COLO829 (cell line): ENCODE data around the gene GRID2IP.
A peak's percentile ranks its signal among the peaks of the same experiment; 100 is the strongest.

Source experiments
- DNase-seq: peaks from one replicate; pipeline ENCODE4 v3.0.0; 2012; ENCODE audit warnings: low spot score

Gene GRID2IP

DNA sequence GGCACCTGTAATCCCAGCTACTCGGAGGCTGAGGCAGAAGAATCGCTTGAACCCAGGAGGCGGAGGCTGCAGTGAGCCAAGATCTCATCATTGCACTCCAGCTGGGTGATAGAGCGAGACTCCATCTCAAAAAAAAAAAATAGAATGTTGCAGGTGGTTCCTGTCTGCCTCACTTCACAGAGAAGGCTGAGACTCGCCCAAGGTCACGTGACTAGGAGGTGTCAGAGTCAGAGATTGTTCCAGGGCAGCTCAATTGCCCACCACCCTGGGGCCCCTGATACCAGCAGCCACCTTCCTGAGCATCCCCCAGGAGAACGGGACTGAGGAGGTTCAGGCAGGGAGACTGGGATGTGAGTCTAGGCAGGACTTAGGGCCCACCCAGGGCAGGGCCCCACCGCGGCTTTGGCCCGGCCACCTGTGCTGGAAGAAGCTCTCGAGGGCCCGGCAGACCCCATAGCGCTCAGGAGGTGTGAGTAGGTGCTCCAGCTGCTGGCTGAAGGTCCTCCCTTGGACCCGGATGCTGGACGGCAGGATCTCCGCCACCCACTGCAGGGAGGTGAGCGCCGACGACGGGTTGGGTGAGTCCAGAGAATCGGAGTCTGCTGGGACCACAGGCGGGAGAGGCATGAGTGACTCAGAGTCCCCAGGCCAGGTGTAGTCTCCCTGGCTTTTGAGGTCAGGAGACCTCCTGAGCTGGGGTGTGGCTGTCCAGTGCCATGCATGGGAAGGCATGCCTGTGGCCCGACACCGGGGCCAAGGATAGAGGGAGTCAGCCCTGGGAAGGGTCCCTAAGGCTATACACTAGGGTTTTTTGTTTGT, 30.9 kb downstream of the GRID2IP start:
- DNase-seq, result no peak

DNA sequence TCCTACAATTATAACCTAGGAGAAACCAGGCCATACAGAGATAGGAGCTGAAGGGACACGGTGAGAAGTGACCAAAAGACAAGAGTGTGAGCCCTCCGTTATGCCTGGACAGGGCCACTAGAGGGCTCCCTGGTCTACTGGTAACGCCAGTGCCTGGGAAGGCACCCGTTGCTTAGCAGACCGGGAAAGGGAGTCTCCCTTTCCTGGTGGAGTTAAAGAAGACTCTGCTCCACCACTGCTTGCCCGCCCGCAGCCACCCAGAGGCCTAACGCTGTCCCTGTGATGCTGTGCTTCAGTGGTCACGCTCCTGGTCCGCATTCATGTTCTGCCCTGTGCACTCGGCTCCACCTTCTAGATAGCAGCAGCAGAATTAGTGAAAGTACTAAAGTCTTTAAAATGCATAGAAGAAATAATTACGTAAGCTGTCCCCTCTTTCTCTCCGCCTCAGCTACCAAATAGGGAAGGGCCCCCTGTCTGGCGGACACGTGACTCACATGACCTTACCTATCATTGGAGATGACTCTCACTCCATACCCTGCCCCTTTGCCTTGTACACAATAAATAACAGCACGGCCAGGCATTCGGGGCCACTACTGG, 34.8 kb downstream of the GRID2IP start:
- DNase-seq, result peak; percentile 66

DNA sequence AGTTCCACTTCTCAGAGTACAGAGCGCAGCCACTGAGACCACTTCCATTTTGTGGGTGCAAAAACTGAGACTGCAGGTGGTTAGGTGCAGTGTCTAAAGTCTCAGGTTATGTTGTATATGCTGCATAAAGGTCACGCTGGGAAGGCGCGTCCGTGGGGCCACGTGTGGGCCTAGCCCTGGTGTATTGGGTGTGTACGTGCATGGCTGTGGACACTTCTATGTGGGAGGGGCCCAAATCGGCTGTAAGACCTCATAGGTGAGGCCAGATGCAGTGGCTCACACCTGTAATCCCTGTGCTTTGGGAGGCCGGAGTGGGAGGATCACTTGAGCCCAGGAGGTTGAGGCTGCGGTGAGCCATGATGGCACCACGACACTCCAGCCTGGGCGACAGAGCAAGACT, 37.7 kb downstream of the GRID2IP start:
- DNase-seq, result no peak

DNA sequence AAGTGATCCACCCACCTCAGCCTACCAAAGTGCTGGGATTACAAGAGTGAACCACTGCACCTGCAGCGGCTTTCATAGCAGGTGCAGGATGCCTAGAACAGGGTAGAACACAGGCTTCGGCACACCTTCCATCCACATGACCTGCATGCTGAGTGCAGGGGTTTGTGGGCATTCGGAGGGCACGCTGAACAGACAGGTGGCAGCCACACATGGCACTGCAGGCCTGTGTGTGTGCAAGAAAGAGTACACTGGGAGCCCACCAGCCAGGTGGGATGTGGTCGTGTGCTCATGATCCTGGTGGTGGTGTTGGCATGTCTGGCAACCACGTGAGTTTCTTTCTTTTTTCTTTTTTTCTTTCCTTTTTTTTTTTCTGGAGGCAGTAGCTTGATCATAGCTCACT, 38.4 kb downstream of the GRID2IP start:
- no peak for DNase-seq

DNA sequence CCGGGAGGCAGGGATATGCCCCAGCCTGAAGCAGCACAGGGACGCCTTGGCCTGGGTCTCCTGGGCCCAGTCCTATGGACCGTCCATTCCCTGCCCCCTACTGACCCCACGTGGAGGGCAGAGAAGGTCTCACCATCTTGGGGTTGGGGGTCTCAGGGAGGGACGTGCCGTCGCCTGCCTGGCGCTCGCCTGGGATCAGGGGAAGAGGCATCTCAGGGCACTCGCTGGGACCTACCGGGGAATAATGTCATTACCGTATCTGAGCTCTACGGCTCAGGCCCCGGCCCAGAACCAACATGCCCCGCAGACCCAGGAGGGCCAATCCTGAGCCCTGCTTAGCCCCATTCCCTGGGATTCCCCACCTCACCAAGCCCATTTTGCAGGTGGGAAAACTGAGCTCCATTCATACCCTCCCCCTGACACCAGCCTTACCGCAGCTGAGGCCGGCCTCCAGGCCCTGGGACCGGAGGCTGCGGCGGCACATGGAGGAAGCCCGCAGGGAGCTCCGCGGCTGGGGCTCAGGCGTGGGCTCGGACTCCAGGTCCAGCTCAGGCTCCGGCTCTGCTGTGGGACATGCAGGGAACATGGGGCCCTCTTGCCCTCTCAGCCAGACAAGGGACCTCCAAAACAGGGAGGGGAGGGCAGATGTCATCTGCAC, 40.7 kb downstream of the GRID2IP start:
- DNase-seq, result no peak

DNA sequence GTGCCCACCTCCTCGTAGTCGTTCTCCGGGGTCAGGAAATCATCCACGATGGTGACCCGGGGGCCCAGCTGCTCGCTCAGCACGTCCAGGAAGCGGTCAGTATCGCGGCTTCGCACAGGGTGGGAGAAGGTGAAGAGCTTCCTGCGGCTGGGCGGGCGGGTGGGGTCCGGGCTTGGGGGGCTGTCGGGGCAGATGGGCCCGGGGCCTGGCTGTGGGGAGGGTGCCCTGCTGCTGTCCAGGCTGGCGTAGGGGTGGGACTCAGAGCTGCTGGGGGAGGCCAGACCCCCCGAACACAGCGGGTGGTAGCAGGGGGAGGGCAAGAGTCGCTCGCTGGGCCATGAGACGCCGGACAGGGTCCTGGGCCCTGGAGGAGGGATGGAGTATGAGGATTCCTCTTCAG, 42.3 kb downstream of the GRID2IP start:
- DNase-seq, result no peak

DNA sequence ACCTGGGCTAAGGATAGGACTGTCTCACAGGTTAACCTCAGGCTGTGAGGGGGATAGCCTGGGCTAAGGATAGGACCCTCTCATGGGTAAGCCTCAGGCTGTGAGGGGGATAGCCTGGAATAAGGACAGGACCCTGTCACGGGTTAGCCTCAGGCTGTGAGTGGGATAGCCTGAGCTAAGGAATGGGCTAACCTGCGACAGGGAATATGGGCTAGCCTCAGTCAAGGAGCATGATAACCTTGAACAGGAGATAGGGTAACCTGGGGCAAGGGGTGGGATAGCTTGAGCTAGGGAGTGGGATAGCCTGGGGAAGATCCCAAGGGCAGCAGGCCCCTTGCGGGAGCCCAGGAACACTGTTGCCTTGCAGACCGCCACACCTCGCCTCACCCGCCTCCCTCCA, 42.7 kb downstream of the GRID2IP start:
- DNase-seq, result no peak

DNA sequence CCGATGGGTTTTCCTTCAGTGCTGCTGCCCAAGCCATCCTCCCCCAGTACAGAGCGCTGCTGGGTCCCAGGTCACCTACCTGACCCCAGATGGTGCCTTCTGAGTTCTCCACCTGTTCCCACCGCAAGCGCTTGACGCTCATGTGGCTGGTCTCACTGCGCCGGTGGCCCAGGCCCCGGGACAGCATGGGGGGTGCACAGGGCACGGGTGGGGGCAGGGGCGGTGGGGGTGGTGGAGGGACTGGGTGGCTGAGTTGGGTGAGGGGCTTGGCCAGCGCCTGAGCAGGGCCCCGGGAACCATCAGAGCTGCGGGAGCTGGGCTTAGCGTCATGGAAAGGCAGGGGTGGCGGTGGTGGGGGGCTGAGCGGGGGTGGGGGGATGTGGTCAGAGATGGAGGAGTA, 43.4 kb downstream of the GRID2IP start:
- no peak for DNase-seq

DNA sequence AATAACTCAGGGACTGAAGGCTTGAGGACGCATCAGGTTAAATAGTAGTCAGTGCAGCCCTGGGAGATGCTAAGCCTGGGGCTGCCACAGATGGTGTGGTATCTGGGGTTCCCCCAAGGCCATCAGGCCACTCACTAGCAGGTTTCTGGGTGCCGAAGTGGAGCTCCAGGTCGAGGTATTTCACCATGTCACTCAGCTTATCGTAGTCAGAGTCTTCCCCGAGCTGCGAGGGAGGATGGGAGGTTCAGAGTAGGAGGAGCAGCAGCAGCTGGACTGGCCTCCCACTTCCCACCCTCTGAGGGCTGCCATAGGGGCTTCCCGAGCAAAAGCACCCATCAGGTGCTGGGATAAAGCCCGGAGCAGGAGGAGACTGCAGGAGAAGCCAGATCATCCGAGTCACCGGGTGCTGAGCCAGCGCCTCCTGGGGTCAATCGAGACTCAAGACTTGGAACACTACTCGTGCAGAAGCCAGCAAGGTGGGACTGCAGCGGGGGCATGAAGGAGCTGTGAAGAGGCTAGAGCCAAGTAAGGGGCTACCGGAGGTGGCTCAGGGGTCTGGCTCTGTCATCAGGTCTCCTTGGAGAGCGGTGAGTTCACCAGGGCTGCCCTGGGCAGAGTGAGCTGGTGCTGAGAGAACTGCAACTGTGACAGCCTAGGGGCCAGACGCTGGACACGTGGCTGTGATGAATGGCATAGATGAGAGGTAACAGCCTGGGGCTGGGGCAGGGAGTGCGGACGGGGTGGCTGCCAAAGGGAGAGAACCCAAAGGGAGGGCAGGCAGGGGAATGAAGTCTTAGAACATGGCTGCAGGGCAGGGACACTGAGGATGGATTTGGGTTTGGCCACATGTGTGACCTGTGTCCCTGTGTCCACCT, 45.3 kb downstream of the GRID2IP start:
- no peak for DNase-seq

DNA sequence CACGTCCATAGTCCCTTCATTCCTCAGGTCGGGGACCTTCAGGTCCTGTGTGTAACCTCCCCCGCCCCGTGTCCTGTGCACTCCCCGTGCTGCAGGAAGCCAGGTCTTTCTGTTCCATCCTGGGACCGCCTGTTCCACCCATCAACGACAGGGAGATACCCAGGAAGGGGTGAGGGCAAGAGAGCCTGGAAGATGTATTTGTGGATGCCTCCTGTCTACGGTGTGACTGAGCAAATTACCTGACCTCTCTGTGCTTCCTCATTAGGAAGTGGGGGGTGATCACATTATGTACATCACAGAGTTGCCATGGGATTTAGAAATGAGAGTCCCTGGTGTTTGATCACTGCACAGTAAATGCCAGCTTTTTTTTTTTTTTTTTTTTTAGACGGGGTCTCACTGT, 46.3 kb downstream of the GRID2IP start:
- no peak for DNase-seq

DNA sequence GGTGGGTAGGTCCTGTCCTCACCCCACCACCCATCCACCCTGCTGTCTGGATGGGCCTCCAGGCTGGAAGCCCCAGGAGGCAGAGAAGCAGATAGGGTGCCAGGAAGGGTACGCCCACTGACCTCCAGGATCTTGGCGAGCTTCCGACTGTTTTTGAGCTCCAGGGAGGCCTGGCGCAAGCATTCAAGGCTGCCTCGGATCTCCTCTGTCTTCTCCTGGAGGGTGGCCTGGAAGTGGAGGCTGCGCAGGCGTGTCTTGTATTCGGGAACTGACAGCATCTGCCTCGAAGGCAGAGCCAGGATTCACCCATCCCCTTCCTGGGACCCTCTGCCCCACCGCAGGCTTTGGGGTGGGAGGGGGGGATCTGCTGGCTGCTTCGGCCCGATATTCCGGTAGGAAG, 48.4 kb downstream of the GRID2IP start:
- no peak for DNase-seq

DNA sequence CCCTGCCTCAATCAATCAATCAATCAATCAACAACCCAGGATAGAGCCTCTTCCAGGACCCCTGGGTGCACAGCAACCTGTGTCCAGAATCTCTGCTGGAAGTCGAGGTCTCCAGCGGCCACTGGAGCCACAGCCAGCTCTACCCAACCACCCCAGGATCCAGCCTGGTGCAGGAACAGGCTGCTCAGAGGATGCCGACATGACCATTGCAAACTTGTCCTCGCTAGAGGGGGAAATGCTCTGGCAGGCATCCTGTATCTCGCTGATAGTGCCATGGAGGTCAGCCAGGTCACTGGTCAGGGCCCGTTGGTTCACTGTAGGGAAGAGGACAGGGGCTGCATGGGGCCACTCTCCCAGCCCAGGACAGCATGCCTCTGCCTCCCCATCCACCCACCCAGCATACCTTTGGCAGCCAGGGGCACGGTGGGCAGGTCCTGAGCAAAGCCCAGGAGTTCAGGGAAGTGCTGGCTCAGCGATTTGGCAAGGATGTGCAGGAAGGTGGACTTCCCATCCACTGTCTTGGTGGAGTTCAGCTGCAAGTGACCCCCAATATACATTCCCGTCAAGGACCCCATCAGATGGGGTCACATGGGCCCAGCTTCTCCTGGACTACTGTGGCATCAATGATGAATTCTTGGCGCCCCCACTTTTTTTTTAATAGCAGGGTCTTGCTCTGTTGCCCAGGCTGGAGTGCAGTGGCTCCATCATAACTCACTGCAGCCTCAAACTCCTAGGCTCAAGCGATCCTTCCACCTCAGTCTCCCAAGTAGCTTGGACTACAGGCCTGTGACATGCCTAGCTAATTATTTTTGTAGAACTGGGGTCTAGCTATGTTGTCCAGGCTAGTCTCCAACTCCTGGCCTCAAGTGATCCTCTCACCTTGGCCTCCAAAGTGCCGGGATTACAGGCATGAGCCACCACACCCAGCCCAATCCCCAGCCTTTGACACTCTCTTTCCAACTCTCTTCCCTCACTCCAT, 49.4 kb downstream of the GRID2IP start:
- no peak for DNase-seq

DNA sequence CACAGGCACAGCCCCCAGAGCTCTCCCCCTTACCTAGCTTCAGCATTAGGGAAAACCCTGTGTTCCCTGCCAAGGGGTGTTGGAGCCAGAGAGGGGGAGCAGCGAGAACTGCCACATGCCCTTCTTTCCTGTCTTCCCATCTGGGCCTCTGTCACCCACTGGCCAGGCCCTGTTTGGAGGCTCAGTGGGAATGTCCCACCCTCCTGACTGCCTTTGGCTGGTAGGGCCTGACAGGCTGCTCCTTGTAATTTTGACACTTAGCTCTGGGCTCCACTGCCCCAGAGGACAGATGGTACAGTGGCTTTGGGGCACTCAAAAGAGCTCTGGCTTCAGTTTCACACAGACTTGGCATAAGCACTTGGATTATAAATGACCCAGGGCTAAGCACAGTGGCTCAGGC, 50.6 kb downstream of the GRID2IP start:
- DNase-seq, result no peak

DNA sequence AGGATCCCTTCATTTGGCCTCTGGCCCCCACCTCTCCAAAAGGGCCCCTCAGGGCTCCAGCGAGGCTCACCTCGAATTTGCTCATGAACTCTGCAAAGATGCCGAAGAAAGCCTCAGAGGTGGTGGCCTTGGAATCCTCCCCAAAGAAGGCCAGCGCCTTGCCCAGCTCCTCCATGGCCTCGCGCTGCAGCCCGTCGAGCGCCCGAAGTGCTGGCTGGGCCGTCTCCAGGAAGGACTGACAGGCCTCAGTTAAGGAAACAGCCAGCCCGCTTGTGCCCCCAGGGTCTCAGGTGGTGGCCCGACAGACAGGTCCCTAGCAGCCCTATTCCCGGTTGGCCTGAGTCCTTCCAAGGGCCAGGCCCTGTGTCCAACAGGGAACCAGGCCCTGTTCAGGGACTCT, 53.3 kb downstream of the GRID2IP start:
- DNase-seq, result no peak

DNA sequence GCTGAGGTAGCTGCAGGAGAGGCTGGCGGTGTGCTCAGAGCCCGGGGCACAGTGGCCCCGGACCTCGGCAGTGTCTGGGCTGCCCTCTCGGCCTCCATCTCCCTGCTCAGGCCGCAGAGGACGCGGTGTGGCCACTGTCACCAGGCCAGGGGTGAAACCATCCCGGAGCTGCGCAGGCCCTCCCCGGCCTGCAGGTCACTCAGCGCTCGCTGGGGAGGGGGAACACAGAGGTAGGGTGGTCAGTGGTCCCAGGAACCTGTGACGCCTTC, 53.7 kb downstream of the GRID2IP start:
- DNase-seq, result no peak

DNA sequence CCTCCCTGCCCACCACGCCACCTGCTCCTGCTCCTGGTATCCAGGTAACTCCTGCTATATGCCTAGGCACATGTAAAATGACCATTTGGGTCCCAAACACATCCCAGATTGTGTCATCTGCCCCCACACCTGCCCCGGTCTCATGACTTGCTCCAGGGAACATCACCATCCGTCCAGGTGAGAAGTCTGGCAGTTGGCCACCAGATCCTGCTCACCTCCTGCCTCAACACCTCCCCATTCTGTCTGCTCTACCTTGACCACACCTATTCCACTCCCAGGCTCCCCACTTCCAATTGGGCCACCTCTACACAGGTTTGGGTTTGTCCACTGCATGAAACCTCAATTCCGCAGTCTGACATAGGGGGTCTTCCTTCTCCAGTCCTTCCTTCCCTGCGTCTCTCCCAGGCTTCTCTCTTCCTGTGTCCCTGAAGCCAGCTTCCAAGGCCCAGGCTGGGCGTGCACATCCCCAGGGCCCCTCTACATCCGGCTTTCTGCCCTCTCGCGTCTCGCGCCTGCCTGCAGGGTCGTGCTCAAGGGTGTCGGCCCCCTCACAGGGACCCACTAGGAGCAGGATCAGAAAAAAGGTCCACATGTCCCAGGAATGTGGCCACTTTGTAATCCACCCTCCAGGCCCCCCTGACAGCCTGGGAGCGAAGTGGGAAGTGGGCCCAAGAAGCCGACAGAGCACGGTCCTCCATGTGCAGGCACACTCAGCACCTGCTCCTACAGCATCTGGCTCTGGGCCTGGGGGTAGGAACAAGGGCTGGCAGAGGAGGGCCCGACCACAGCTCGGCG, 54.2 kb downstream of the GRID2IP start:
- DNase-seq, result no peak

DNA sequence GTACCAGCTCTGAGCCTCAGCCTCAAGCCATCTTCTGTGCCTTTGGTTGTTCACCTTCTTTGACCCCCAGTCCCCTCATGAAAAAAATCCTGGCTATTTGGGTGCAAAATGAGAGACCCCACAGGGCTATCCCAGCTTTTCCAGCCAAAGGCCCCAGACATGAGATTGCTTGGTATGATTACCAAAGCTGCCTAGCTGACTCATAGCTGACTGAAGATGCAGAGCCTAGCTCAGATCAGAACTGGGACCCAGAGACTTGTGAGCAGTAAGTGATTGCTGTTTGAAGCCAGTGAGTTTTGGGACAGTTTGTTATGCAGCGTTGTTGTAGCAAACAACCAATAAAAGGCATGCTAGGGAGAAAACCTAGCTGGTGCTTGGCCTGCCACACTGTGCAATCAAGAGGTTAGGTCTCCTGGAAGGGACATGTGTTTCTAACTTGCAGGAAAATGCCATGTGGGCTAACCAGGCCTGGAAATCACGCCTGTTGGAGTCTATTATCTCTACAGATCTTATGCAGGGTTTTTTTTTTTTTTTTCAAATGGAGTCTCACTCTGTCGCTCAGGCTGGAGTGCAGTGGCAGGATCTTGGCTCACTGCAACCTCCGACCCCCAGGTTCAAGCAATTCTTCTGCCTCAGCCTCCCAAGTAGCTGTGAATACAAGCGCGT, 55.5 kb downstream of the GRID2IP start:
- DNase-seq, result no peak

DNA sequence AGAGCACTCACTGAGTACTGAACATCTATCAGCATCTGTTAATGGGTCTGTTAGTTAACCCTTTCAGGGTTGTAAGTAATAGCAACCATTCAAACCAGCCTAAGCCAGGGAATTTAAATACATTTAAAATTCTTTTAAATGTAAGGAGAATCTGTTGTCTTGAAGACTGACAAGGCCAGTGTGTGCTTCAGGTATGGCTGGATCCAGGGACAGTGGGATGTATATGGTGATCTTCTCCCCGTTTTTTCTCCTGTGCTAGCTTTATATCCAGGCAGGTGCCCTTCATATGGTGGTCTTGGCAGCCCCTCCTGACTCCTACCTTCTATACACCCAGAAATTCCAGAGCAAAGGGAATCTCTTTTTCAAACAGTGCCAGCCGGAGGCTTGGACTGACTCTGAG, 56.9 kb downstream of the GRID2IP start:
- DNase-seq, result no peak

DNA sequence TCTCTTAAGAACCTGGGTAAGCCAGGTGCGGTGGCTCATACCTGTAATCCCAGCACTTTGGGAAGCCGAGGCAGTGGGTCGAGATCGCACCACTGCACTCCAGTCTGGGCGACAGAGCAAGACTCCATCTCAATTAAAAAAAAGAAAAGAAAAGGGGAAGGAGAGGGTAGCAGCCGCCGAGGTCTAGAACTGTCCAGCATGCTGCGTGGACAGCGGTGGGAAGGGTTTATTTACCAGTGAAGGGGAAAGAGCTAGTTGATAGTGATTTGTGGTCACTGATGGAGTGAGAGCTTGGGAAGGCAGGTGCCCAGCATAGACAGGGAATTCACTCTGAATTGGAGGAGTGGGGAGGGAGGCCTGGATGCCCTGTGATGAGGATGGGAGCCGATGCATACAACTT, 60.1 kb downstream of the GRID2IP start:
- no peak for DNase-seq

DNA sequence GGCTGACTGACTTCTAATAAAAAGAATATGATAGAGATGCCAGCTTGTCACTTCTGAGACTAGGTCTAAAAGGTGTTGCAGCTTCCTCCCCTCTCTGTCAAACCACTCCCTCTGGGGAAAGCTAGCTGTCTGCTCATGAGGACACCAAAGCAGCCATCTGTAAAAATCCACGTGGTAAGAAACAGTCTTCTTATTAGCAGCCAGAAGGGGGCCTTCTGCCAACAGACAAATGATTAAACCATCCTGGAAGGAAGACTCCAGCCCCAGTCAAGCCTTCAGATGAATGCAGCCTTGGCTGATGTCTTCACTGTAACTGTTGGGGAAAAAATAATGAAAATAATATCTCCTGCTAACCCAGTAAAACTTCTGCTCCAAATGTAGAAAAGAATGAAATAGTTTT, 61.6 kb downstream of the GRID2IP start:
- DNase-seq, result no peak
